H1 (cell line): ENCODE results near the gene TRAPPC2L. TPM values are rescaled to one million over a fixed set of nuclear protein-coding genes. Genes with fewer than 3 reads are reported as not detected.

Experiments
- CTCF ChIA-PET: fragments of 300-600 bp; sonication (Branson Sonifier 250); formaldehyde crosslinking; loops from one replicate; lab custom pipeline; 2021; ENCODE audit not compliant: partially characterized antibody; lab: Charles Lee
- POLR2A ChIA-PET: fragments of 300-600 bp; sonication (Branson Sonifier 250); formaldehyde crosslinking; loops from one replicate; lab custom pipeline; 2021; ENCODE audit warnings: inconsistent platforms; ENCODE audit not compliant: partially characterized antibody; lab: Charles Lee
- DNase-seq, 2 experiments: peaks; one replicate each; pipeline versions ENCODE4 v3.0.0 to v3.0.0-alpha.2; 2010 to 2022; ENCODE audit warnings: low spot score in 2 of 2, low read depth in 1 of 2, mixed read lengths in 1 of 2
- FAIRE-seq: peaks from 2 replicates; lab custom pipeline; 2011; peaks lifted over from hg19 to GRCh38; lab: Jason Lieb, UNC
- H2AFZ ChIP-seq: 2 replicates; pipeline ENCODE4 v1.8.1; 2012; ENCODE audit warnings: low read length, inconsistent platforms
- H2AK5ac ChIP-seq: 2 replicates; pipeline ENCODE4 v1.6.1; 2013; ENCODE audit warnings: low read depth, low read length
- H2BK120ac ChIP-seq: replicated peaks from 2 replicates; pipeline ENCODE3; 2013; ENCODE audit warnings: low read depth, low read length, inconsistent platforms
- H2BK12ac ChIP-seq: 2 replicates; pipeline ENCODE4 v1.6.1; 2013; ENCODE audit warnings: low read depth, low read length
- H2BK15ac ChIP-seq: 2 replicates; pipeline ENCODE4 v1.6.1; 2013; ENCODE audit warnings: low read length
- H2BK20ac ChIP-seq: 2 replicates; pipeline ENCODE4 v1.6.1; 2013; ENCODE audit warnings: low read length
- H2BK5ac ChIP-seq: 2 replicates; pipeline ENCODE4 v1.6.1; 2013; ENCODE audit warnings: low read depth, low read length
- H3K14ac ChIP-seq: 2 replicates; pipeline ENCODE4 v1.6.1; 2013; ENCODE audit warnings: inconsistent platforms; ENCODE audit not compliant: insufficient read length
- H3K18ac ChIP-seq: 2 replicates; pipeline ENCODE4 v1.6.1; 2013; ENCODE audit warnings: low read length; ENCODE audit errors: extremely low read depth
- H3K23ac ChIP-seq: 2 replicates; pipeline ENCODE4 v1.6.1; 2013; ENCODE audit warnings: inconsistent platforms; ENCODE audit not compliant: insufficient read length
- H3K23me2 ChIP-seq: 2 replicates; pipeline ENCODE4 v1.6.1; 2013; ENCODE audit warnings: low read depth, low read length
- H3K27ac ChIP-seq: 2 replicates; pipeline ENCODE4 v1.6.1; 2011; ENCODE audit warnings: low read depth, low read length, inconsistent platforms
- H3K27me3 ChIP-seq, 4 experiments: replicated peaks in 1 of 4; 1 replicate in 1 of 4; 2 replicates in 3 of 4; pipeline versions ENCODE4 v1.6.1 to v1.8.1; 2011 to 2013; ENCODE audit warnings: low read length in 3 of 4, mild to moderate bottlenecking in 3 of 4, inconsistent platforms in 2 of 4, mixed read lengths in 2 of 4, moderate library complexity in 1 of 4; ENCODE audit not compliant: control insufficient read depth in 3 of 4, insufficient read depth in 3 of 4; ENCODE audit errors: extremely low read depth in 1 of 4
- H3K36me3 ChIP-seq, 4 experiments: 2 replicates each; pipeline versions ENCODE4 v1.6.1 to v1.8.1; 2011 to 2013; ENCODE audit warnings: mild to moderate bottlenecking in 4 of 4, low read length in 3 of 4, moderate library complexity in 2 of 4, control low read depth in 1 of 4, inconsistent platforms in 1 of 4; ENCODE audit not compliant: insufficient read depth in 4 of 4, control insufficient read depth in 2 of 4
- H3K4ac ChIP-seq: replicated peaks from 2 replicates; pipeline ENCODE3; 2013; ENCODE audit warnings: low read length, low read depth, mixed read lengths, inconsistent platforms; ENCODE audit not compliant: insufficient read length
- H3K4me1 ChIP-seq, 4 experiments: replicated peaks in 1 of 4; 1 replicate in 1 of 4; 2 replicates in 3 of 4; pipeline versions ENCODE4 v1.6.1 to v1.8.1; 2011 to 2013; ENCODE audit warnings: low read length in 3 of 4, inconsistent platforms in 2 of 4, mixed read lengths in 1 of 4; ENCODE audit not compliant: insufficient read depth in 4 of 4, control insufficient read depth in 3 of 4
- H3K4me2 ChIP-seq, 2 experiments: 2 replicates each; pipeline versions ENCODE4 v1.6.1 to v1.8.1; 2011 to 2013; ENCODE audit warnings: low read depth in 2 of 2, low read length in 2 of 2, control low read depth in 1 of 2, inconsistent platforms in 1 of 2, mild to moderate bottlenecking in 1 of 2; ENCODE audit not compliant: insufficient read depth in 1 of 2
- H3K4me3 ChIP-seq, 4 experiments: fragments of 200-600, 300-600 bp in 1 of 4; sonication (generic), shearing (Covaris generic), sonication (Bioruptor Twin) in 1 of 4; 2 replicates each; pipeline versions ENCODE4 v1.5.1 to v1.8.1; 2011 to 2016; ENCODE audit warnings: low read length in 4 of 4, low read depth in 3 of 4, control low read depth in 2 of 4, inconsistent platforms in 2 of 4, mild to moderate bottlenecking in 2 of 4, mixed read lengths in 1 of 4, moderate library complexity in 1 of 4; ENCODE audit not compliant: insufficient read depth in 2 of 4; ENCODE audit errors: extremely low read depth in 1 of 4
- H3K56ac ChIP-seq: replicated peaks from 2 replicates; pipeline ENCODE3; 2013; ENCODE audit warnings: low read depth, mild to moderate bottlenecking, mixed read lengths, low read length, inconsistent platforms; ENCODE audit not compliant: insufficient read length
- H3K79me1 ChIP-seq: 2 replicates; pipeline ENCODE4 v1.6.1; 2013; ENCODE audit warnings: low read depth, low read length, control low read depth
- H3K79me2 ChIP-seq, 2 experiments: 2 replicates each; pipeline versions ENCODE4 v1.6.1 to v1.8.1; 2012 to 2013; ENCODE audit warnings: low read length in 2 of 2, mild to moderate bottlenecking in 2 of 2, inconsistent platforms in 1 of 2; ENCODE audit not compliant: insufficient read depth in 2 of 2, control insufficient read depth in 1 of 2
- H3K9ac ChIP-seq, 4 experiments: replicated peaks in 1 of 4; 1 replicate in 1 of 4; 2 replicates in 3 of 4; pipeline versions ENCODE4 v1.6.1 to v1.8.1; 2011 to 2013; ENCODE audit warnings: low read depth in 3 of 4, low read length in 3 of 4, control low read depth in 2 of 4, mild to moderate bottlenecking in 2 of 4, moderate library complexity in 2 of 4, inconsistent platforms in 1 of 4; ENCODE audit errors: extremely low read depth in 1 of 4
- H3K9me3 ChIP-seq, 2 experiments: 2 replicates each; pipeline versions ENCODE4 v1.6.1 to v1.8.1; 2012 to 2013; ENCODE audit warnings: mild to moderate bottlenecking in 2 of 2, moderate library complexity in 2 of 2, control low read depth in 1 of 2, inconsistent platforms in 1 of 2, low read depth in 1 of 2, low read length in 1 of 2, mixed read lengths in 1 of 2; ENCODE audit not compliant: insufficient read depth in 2 of 2
- H4K20me1 ChIP-seq, 2 experiments: replicated peaks in 1 of 2; 2 replicates each; pipeline versions ENCODE3 to v1.8.1; 2011 to 2013; ENCODE audit warnings: inconsistent platforms in 2 of 2, low read length in 2 of 2, mild to moderate bottlenecking in 1 of 2; ENCODE audit not compliant: insufficient read depth in 2 of 2, control insufficient read depth in 1 of 2
- H4K5ac ChIP-seq: 2 replicates; pipeline ENCODE4 v1.6.1; 2013; ENCODE audit warnings: low read length, low read depth, mixed read lengths, inconsistent platforms; ENCODE audit not compliant: insufficient read length
- H4K8ac ChIP-seq: 2 replicates; pipeline ENCODE4 v1.8.0; 2013; ENCODE audit warnings: mild to moderate bottlenecking, moderate library complexity, low read length, inconsistent platforms; ENCODE audit not compliant: insufficient read depth; ENCODE audit errors: extremely low read depth
- H4K91ac ChIP-seq: replicated peaks from 2 replicates; pipeline ENCODE3; 2013; ENCODE audit warnings: low read length, mixed read lengths, inconsistent platforms; ENCODE audit not compliant: insufficient read length
- BCL11A ChIP-seq, 2 experiments: IDR thresholded peaks; one replicate each; pipeline ENCODE4 v1.6.1; 2011; ENCODE audit warnings: low read depth in 2 of 2, low read length in 2 of 2, mild to moderate bottlenecking in 2 of 2
- CTCF ChIP-seq, 3 experiments: IDR thresholded peaks; 1 replicate in 2 of 3; 2 replicates in 1 of 3; pipeline versions ENCODE4 v1.5.1 to v1.6.1; 2011; ENCODE audit warnings: low read length in 3 of 3, mild to moderate bottlenecking in 3 of 3, inconsistent platforms in 2 of 3, low read depth in 1 of 3, moderate library complexity in 1 of 3; ENCODE audit not compliant: insufficient read depth in 1 of 3; ENCODE audit errors: control extremely low read depth in 1 of 3
- GABPA ChIP-seq: IDR thresholded peaks from 2 replicates; pipeline ENCODE4 v1.6.1; 2011; ENCODE audit warnings: mild to moderate bottlenecking, low read length, moderate library complexity, borderline replicate concordance; ENCODE audit not compliant: insufficient read depth
- GTF2F1 ChIP-seq: IDR thresholded peaks from 2 replicates; pipeline ENCODE4 v1.6.1; 2012; ENCODE audit warnings: low read depth, low read length, improper control_type of control experiment, borderline replicate concordance
- SP1 ChIP-seq: IDR thresholded peaks from 2 replicates; pipeline ENCODE4 v1.6.1; 2011; ENCODE audit warnings: low read depth, low read length
- TCF12 ChIP-seq: IDR thresholded peaks from 2 replicates; pipeline ENCODE4 v1.6.1; 2011; ENCODE audit warnings: low read depth, mild to moderate bottlenecking, low read length
- TEAD4 ChIP-seq: IDR thresholded peaks from 2 replicates; pipeline ENCODE4 v1.6.1; 2012; ENCODE audit warnings: low read depth, low read length, inconsistent platforms, mixed read lengths
- WGBS, 2 experiments: shearing (Covaris generic) in 1 of 2; methylation state at CpG; one replicate each; pipeline versions ENCODE4 v1.1.6 to v1.1.7; 2013 to 2015; ENCODE audit warnings: low lambda C conversion rate in 2 of 2, mixed read lengths in 2 of 2, inconsistent platforms in 1 of 2, low coverage in 1 of 2, missing lambda C conversion rate in 1 of 2; ENCODE audit not compliant: insufficient replicate concordance in 2 of 2, insufficient coverage in 1 of 2, insufficient read length in 1 of 2; ENCODE audit errors: extremely low coverage in 1 of 2, missing lambda C conversion rate in 1 of 2; 5-methylcytosine and 5-hydroxymethylcytosine counted together
- polyA plus RNA-seq, 7 experiments: library from polyadenylated mRNA; depleted of rRNA in 3 of 7; stranded (reverse) in 5 of 7; unstranded in 2 of 7; fragments of >200 nt in 5 of 7; fragments of 200-250 nt in 2 of 7; gene quantifications; 1 replicate in 5 of 7; 2 replicates in 1 of 7; 4 replicates in 1 of 7; pipeline versions ENCODE4 v1.2.1 to v1.2.3, GENCODE V29; 2011 to 2013; ENCODE audit warnings: missing spikeins in 2 of 7, mixed read lengths in 2 of 7
- total RNA-seq: library from RNA; stranded (reverse); fragmentation: NEBNext Ultra II Directional; extraction: Animal tissue kit (Norgen Biotek cat#: 25700); gene quantifications from 2 replicates; pipeline ENCODE4 v1.2.1, GENCODE V29; 2021

The TRAPPC2L gene
- total and polyA plus RNA-seq, 2 of the 8 experiments (the other 6 are each of a cell fraction or from before 2014, with no cell fraction given): 98.7 to 133 TPM

GRCh38 chr16:88817785-88818574 lies 38.9 kb upstream of the TRAPPC2L start:
- Histone ChIP-seq H3K23ac (no peak overlapping the region), H3K4me2 (no peak overlapping the region), H3K9ac (peak overlapping the region in 1 of 4 experiments; percentile 4; a peak in 1 of 7 replicates), H3K23me2 (no peaks in the 10 kb centered on the region), H3K4ac (no peak overlapping the region), H3K56ac (no peak overlapping the region), H2BK120ac (no peak overlapping the region), H2AFZ (no peak overlapping the region), H2BK12ac (peak overlapping the region; percentile 80; the same call in 1 of the 2 replicates), H3K79me2 (no peaks in the 10 kb centered on the region), H2BK15ac (no peak overlapping the region), H3K27me3 (no peaks in the 10 kb centered on the region), H4K8ac (no peak overlapping the region), H3K18ac (no peak overlapping the region), H2BK20ac (no peak overlapping the region), H3K4me3 (no peak overlapping the region), H3K79me1 (no peaks in the 10 kb centered on the region), H4K91ac (no peak overlapping the region), H3K4me1 (no peaks in the 10 kb centered on the region), H3K9me3 (no peaks in the 10 kb centered on the region), H3K14ac (no peak overlapping the region), H3K36me3 (no peaks in the 10 kb centered on the region), H3K27ac (no peak overlapping the region; the same call in 1 of the 2 replicates), H2BK5ac (no peak overlapping the region; the same call in 1 of the 2 replicates), H4K5ac (no peak overlapping the region), H4K20me1 (peaks cover 0 to 3% of the 10 kb centered on the region in 2 experiments), H2AK5ac (no peak overlapping the region)
- DNase-seq (no peak), FAIRE-seq (no peak)
- POLR2A ChIA-PET: interaction anchor here (1.1 to 9.0 kb wide), 4 partner anchors 8 to 338 kb away, joined by 3 to 77 read pairs (median 4); partner anchors contain the start of gene APRT
- 92% methylated on average over 40 of the region's 40 CpGs; no CpG with 5 or more reads in 1 of the 2 experiments for WGBS, 2 experiments
- TF ChIP-seq CTCF (IDR thresholded peaks at IDR 0.05; ENCODE audit: control extremely low read depth in 1 of 3, insufficient read depth in 1 of 3, low read depth in 1 of 3, low read length in 3 of 3) (no peak), GABPA (no peak), BCL11A (IDR thresholded peaks at IDR 0.05; ENCODE audit: low read depth in 2 of 2, low read length in 2 of 2) (no peak), GTF2F1 (no peak), SP1 (no peak), TEAD4 (no peak), TCF12 (no peak)
- CTCF ChIA-PET: interaction anchor here (0.9 to 3.5 kb wide), 9 partner anchors 10 to 400 kb away, joined by 3 to 15 read pairs (median 3); partner anchors contain the start of genes SLC22A31 and ZNF778
